ENCODE results near the gene TMEM217. TPM values are rescaled to one million over a fixed set of nuclear protein-coding genes. Genes with fewer than 3 reads are reported as not detected.
"Not testable (repeated sequence)": the region's sequence is repeated elsewhere in the genome, so short reads cannot be mapped to it uniquely, and the experiment has no call there.

Gene TMEM217
- total RNA-seq, 4 donors from 2014 or later: 1.4 to 4.7 (median 2.0) TPM

- no peak for DNase-seq
- Histone ChIP-seq H3K36me3 (no peaks in the 10 kb centered on the region), H3K4me3 (no peak overlapping the region), H3K27me3 (peaks cover 0 to 9% (median 0%) of the 10 kb centered on the region in 4 donors), H3K27ac (no peak overlapping the region), H3K9me3 (no peaks in the 10 kb centered on the region), H3K4me1 (peaks cover 5 to 39% (median 7%) of the 10 kb centered on the region in 3 donors)
- 39 to 47% methylated on average over 7 of the region's 7 CpGs for WGBS, 2 donors
- TF ChIP-seq, protein P1, sequence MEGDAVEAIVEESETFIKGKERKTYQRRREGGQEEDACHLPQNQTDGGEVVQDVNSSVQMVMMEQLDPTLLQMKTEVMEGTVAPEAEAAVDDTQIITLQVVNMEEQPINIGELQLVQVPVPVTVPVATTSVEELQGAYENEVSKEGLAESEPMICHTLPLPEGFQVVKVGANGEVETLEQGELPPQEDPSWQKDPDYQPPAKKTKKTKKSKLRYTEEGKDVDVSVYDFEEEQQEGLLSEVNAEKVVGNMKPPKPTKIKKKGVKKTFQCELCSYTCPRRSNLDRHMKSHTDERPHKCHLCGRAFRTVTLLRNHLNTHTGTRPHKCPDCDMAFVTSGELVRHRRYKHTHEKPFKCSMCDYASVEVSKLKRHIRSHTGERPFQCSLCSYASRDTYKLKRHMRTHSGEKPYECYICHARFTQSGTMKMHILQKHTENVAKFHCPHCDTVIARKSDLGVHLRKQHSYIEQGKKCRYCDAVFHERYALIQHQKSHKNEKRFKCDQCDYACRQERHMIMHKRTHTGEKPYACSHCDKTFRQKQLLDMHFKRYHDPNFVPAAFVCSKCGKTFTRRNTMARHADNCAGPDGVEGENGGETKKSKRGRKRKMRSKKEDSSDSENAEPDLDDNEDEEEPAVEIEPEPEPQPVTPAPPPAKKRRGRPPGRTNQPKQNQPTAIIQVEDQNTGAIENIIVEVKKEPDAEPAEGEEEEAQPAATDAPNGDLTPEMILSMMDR (IDR thresholded peaks at IDR 0.05): no peak
- no peak for TF ChIP-seq POLR2A (IDR thresholded peaks at IDR 0.05)
- intact Hi-C loops (cut with DNase I): loop anchor here (10.0 kb wide), 2 partner anchors 148 to 438 kb away; no protein-coding TSS in a partner anchor
Observed at GRCh38 chr6:37202788-37203491, 55.0 kb downstream of the TMEM217 start.

DNA sequence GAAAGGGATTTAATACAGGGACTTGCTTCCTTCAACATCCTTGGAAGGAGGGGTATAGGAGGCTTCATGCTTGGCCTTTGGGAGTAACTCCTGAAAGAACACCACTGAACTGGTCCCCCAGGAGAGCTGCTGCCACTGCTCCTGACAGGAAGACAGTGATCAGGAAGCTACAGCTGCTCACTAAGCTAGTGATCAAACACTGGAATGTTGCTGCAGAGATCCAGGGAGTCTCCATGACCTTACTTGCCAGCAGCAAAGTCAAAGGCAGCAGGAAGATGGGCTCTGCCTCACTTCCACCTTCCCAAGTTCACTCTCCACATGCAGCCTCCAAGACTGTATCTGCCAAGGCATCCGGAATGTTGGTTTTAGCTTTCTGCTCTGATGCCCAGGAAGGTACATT, 56.2 kb downstream of the TMEM217 start:
- no peaks in the 10 kb centered on the region for H3K36me3 ChIP-seq
- DNase-seq: no peak
- 88 to 90% methylated on average over 1 of the region's 1 CpG for WGBS, 2 donors
- intact Hi-C loops (cut with DNase I): loop anchor here (10.0 kb wide), 2 partner anchors 147 to 437 kb away; no protein-coding TSS in a partner anchor
- peaks cover 5 to 32% (median 7%) of the 10 kb centered on the region in 3 donors for H3K4me1 ChIP-seq
- no peak overlapping the region for H3K4me3 ChIP-seq
- TF ChIP-seq, protein P1 (IDR thresholded peaks at IDR 0.05): no peak
- no peak for TF ChIP-seq POLR2A (IDR thresholded peaks at IDR 0.05)
- peaks cover 0 to 9% (median 0%) of the 10 kb centered on the region in 4 donors for H3K27me3 ChIP-seq
- no peak overlapping the region for H3K27ac ChIP-seq
- no peaks in the 10 kb centered on the region for H3K9me3 ChIP-seq

DNA sequence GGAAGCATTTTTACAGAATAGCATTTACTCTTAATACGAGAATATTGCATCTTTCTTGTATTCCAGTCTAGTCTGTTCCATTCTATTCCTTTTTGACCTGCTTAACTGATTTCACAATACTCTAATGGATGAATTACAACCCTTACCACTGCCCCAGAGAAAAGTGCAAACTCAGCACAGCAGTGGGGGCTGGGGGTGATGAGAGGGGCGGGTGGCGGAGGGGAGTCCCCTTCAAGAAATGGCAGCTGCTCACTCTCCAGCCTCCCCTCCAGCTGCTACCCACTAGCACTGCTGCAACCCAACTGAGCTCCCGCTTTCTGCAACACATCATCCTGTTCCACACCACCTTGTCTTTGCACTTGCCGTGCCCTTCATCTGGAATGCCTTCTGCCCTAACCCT, 57.9 kb downstream of the TMEM217 start:
- intact Hi-C loops (cut with DNase I): loop anchor here (10.0 kb wide), 2 partner anchors 145 to 435 kb away; no protein-coding TSS in a partner anchor
- no peak for DNase-seq

GRCh38 chr6:37196451-37196850, 61.5 kb downstream of the TMEM217 start:
- H3K9me3 ChIP-seq; H3K27ac ChIP-seq; intact Hi-C loops (cut with DNase I); H3K36me3 ChIP-seq; DNase-seq; H3K4me1 ChIP-seq; H3K27me3 ChIP-seq; H3K4me3 ChIP-seq: not testable (repeated sequence)
- WGBS, 2 donors: 71 to 72% methylated on average over 4 of the region's 4 CpGs

More for the DNA sequence above, 57.9 kb downstream of the TMEM217 start:
- WGBS, 2 donors: 57 to 72% methylated on average over 5 of the region's 5 CpGs
- Histone ChIP-seq H3K9me3 (no peaks in the 10 kb centered on the region), H3K4me3 (no peak overlapping the region), H3K36me3 (no peaks in the 10 kb centered on the region), H3K4me1 (peaks cover 3 to 24% (median 4%) of the 10 kb centered on the region in 3 donors), H3K27ac (no peak overlapping the region), H3K27me3 (peaks cover 0 to 9% (median 0%) of the 10 kb centered on the region in 4 donors)
- TF ChIP-seq, protein P1 (IDR thresholded peaks at IDR 0.05): no peak
- no peak for TF ChIP-seq POLR2A (IDR thresholded peaks at IDR 0.05)

- H3K36me3 ChIP-seq; H3K9me3 ChIP-seq; H3K27me3 ChIP-seq; DNase-seq; H3K27ac ChIP-seq; H3K4me1 ChIP-seq; intact Hi-C loops (cut with DNase I); H3K4me3 ChIP-seq: not testable (repeated sequence)
- 70 to 80% methylated on average over 1 of the region's 1 CpG for WGBS, 2 donors
Observed at GRCh38 chr6:37194886-37195285, 63.1 kb downstream of the TMEM217 start.

GRCh38 chr6:37192666-37193065, 65.3 kb downstream of the TMEM217 start:
- 80 to 88% methylated on average over 3 of the region's 3 CpGs for WGBS, 2 donors

More at GRCh38 chr6:37192666-37193065, 65.3 kb downstream of the TMEM217 start:
- Histone ChIP-seq H3K4me3 (no peak overlapping the region), H3K27me3 (no peaks in the 10 kb centered on the region), H3K9me3 (no peaks in the 10 kb centered on the region), H3K36me3 (no peaks in the 10 kb centered on the region), H3K27ac (no peak overlapping the region), H3K4me1 (no peaks in the 10 kb centered on the region)
- no peak for TF ChIP-seq POLR2A (IDR thresholded peaks at IDR 0.05)
- TF ChIP-seq, protein P1 (IDR thresholded peaks at IDR 0.05): no peak
- intact Hi-C loops (cut with DNase I): no loop called here
- DNase-seq: no peak

Data from esophagus squamous epithelium (tissue), 5 donors.